SW 1271 (cell line): Measurements from ENCODE around the gene N4BP2L2.
"Not testable (repeated sequence)": the region's sequence is repeated elsewhere in the genome, so short reads cannot be mapped to it uniquely, and the experiment has no call there.

Source experiments
- DNase-seq, 2 experiments: peaks; one replicate each; lab custom pipeline; 2025; lab: John Stamatoyannopoulos, UW

Gene N4BP2L2

GRCh38 chr13:32538621-32539246, at the start of gene N4BP2L2:
Gene N4BP2L2 (minus strand): TSS chr13:32538795. CDS start chr13:32537027, 1,768 bp downstream.
- peak; percentile 96 to 98 for DNase-seq

DNA sequence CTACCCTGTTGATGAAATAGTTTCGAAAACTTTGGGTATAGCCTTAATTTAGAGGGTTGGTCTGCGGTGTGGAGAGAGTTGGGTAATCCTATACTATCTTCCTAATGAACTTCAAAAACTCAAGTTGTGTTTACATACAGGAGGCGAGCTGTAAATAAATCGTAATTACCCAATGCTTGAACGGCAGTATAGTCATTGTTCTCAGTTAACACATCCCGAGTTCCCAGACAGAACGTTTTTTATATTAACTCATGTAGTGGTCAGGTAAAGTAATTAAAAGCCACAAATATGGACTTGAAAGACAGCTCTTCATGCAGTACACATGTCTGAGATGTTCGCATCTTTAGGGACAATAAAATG, 49.2 kb upstream of the N4BP2L2 start:
- no peak for DNase-seq

DNA sequence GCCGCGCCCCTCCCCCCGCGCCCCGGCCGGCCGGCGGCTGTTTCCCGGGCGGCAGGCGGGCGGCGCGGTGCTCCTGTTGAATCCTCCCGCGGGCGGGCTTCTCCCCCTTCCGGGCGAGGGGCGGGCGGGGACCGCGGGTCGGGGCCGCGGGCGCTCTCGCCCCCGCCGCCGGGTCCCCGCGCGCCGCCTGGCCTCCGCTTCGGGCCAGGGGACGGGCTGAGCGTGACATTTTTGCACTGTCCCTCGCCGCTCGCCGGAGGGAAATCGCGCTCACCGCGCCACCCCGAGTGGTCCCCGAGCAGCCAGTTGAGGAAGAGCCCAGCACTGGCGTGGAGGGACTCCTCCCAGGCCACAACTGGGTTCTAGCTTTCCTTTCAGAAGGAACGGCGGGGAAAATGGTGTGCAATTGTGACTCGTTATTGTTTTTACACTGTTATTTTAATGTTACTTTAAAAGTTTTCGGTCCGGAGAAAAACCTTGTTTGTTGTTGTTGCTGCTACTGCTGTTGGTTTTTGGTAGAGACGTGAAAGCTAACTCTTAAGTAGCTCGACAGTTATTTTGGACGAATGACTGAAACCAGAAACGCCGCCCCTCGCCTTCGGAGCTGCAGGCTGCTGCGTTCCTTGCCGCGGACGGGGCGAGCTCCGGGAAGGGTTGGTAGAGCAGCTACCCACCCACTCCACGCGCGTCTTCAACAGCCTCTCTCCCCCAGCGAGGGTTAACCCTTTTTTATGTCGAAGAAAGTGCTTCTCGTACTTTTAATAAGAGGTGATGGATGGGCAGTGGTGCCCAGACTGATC, 48.6 kb upstream of the N4BP2L2 start:
- DNase-seq, result peak in 1 of 2 experiments; percentile 43

GRCh38 chr13:32586080-32586900, 47.7 kb upstream of the N4BP2L2 start, which contains the start of gene PDS5B:
Gene PDS5B (plus strand): TSS chr13:32586452. CDS start chr13:32648773, 62,321 bp downstream.
- DNase-seq, result peak; percentile 83 to 84

DNA sequence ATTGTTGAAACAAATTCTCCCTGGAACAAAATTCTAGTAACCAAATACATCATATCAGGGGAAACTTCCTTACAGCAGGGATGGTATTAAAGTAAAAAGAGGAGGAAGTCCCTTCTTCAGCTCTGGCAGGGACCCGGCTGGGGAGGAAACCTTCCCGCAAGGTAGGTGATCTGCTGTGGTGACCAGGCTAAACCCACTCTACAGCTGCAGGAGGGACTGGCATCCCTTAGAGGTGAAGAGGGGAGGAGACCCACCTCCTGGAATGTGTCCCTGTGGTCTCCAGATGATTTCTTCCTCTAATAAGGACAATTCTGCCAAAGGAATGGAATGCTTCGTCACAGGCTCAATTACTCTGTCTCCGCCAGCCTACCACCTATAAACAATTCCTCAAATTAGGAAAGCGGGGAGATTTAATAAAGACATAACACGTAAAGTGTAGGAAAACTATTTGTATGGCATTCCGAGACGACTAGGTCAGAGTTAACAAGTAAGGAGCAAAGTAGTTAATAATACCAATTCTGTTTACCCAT, 47.0 kb upstream of the N4BP2L2 start:
- DNase-seq, result no peak

GRCh38 chr13:32582991-32583390, 44.4 kb upstream of the N4BP2L2 start:
- no peak for DNase-seq

GRCh38 chr13:32582281-32582680, 43.7 kb upstream of the N4BP2L2 start:
- DNase-seq, result no peak

- peak in 1 of 2 experiments; percentile 21 for DNase-seq
These were observed 42.7 kb upstream of the N4BP2L2 start for GRCh38 chr13:32581177-32581786.

- no peak for DNase-seq
These were observed 38.4 kb upstream of the N4BP2L2 start for GRCh38 chr13:32577032-32577431.

- not testable (repeated sequence) for DNase-seq
These were observed 37.1 kb upstream of the N4BP2L2 start for GRCh38 chr13:32575687-32576086.

DNA sequence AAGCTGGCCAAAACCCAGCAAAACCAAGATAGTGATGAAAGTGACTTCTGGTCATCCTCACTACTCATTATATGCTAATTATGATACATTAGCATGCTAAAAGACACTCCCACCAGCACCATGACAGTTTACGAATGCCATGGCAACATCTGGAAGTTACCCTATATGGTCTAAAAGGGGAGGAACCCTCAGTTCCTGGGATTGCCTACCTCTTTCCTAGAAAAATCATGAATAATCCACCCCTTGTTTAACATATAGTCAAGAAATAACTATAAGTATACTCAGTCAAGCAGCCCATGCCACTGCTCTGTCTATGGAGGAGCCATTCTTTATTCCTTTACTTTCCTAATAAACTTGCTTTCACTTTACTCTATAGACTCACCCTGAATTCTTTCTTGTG, 22.2 kb upstream of the N4BP2L2 start:
- DNase-seq, result not testable (repeated sequence)

DNA sequence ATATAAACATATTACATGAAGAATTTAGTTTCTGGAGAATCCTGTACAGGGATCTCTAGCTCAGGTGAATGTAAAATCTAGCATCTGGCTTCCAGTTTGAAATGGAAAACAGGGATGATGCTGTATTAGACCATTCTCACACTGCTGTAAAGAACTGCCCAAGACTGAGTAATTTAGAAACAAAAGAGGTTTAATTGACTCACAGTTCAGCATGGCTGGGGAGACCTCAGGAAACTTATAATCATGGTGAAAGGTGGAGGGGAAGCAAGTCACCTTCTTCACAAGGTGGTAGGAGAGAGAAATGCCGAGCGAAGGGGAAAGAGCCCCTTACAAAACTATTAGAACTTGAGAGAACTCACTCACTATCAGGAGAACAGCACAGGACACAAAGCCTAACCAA, 17.0 kb upstream of the N4BP2L2 start:
- DNase-seq, result no peak

DNA sequence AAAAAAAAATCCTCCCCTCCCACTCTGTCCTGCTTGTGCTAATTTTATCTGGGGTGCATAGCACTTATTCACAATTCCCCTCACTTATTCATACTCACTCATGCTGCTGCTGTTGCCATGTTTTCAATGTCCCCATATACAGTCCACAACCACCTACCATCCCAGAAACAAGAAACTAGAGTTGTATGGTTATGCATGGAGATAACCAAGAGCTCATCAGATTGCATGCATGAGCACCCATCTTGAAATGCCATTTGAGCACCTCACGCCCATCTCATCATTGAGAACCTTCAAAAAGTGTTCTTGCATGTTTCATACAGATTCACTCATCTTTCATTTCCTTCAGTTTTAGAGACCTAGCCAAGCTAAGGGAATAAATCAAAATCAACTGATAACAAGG, 15.1 kb upstream of the N4BP2L2 start:
- no peak for DNase-seq

GRCh38 chr13:32549788-32550187, 11.2 kb upstream of the N4BP2L2 start:
- DNase-seq, result no peak

GRCh38 chr13:32548837-32549236, 10.2 kb upstream of the N4BP2L2 start:
- no peak for DNase-seq

DNA sequence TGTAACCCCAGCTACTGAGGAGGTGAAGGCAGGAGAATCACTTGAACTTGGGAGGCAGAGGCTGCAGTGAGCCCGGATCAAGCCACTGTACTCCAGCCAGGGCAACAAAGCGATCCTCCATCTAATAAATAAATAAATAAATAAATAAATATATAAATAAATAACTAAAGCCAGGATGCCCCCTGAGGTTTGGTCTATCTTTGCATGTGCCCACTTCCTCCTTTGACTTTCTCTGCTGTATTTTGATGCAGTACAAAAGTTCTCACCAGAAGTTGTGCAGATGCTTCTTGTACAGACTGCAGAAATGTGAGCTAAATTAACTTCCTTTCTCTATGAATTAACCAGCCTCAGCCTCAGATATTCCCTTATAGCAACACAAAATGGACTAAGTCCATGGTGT, 6.5 kb upstream of the N4BP2L2 start:
- DNase-seq, result no peak

GRCh38 chr13:32542221-32542620, 3.6 kb upstream of the N4BP2L2 start:
- no peak for DNase-seq

DNA sequence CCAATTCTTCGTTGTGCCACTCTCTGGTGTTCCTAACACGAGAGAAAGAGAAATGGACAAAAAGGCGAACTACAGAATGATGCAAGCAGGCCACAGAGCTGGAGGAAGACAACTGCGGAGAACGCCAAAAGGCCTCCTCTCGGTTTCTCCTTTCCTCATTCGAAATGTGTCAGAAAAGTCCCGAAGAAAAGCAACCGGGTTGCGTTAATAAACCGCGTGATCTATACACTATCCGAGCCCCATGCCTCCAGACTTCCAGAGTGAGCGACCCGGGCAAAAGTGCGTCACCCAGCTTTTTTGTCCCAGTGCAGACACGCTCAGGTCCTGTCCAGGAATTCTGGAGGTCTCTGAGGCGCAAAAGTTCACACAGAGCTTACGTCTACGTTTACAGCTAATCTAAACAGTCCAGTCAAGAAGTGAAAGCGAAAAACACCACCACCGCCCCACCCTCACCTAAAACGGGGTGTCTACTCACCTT, 413 bp downstream of the N4BP2L2 start:
- peak in 1 of 2 experiments; percentile 39 for DNase-seq

- DNase-seq, result peak; percentile 2 to 39
These were observed 934 bp downstream of the N4BP2L2 start for GRCh38 chr13:32537580-32538142.

GRCh38 chr13:32535748-32536147, 2.8 kb downstream of the N4BP2L2 start:
- no peak for DNase-seq

- no peak for DNase-seq
These were observed 3.5 kb downstream of the N4BP2L2 start for GRCh38 chr13:32535115-32535514.
